Thyroid gland (tissue), 4 donors: Measurements from ENCODE around the gene PPP1R15A. TPM values are rescaled to one million over a fixed set of nuclear protein-coding genes. Genes with fewer than 3 reads are reported as not detected.

Experiments used
- DNase-seq, 2 donors: peaks; one replicate each; pipeline ENCODE4 v3.0.0-alpha.2; 2019
- H3K27ac ChIP-seq, 3 donors: fragments of 200-600 bp; sonication (generic); 1 replicate in 2 of 3; 2 replicates in 1 of 3; pipeline ENCODE4 v1.5.1; 2016 to 2019; ENCODE audit warnings: mild to moderate bottlenecking in 1 of 3, moderate library complexity in 1 of 3
- H3K27me3 ChIP-seq: fragments of 200-600 bp; sonication (generic); one replicate; pipeline ENCODE4 v1.5.1; 2019
- H3K36me3 ChIP-seq, 2 donors: fragments of 200-600 bp; sonication (generic); one replicate each; pipeline ENCODE4 v1.5.1; 2016 to 2019
- H3K4me1 ChIP-seq, 2 donors: fragments of 200-600 bp; sonication (generic); one replicate each; pipeline ENCODE4 v1.5.1; 2017 to 2019
- H3K4me3 ChIP-seq, 3 donors: fragments of 200-600 bp; sonication (generic); replicated peaks in 1 of 3; 1 replicate in 2 of 3; 2 replicates in 1 of 3; pipeline ENCODE4 v1.5.1; 2016; ENCODE audit warnings: mild to moderate bottlenecking in 1 of 3
- H3K9me3 ChIP-seq: fragments of 200-600 bp; sonication (generic); one replicate; pipeline ENCODE4 v1.5.1; 2017
- POLR2A ChIP-seq, 2 donors: fragments of 450-650 bp; IDR thresholded peaks; one replicate each; pipeline ENCODE4 v1.6.1; 2017; ENCODE audit warnings: antibody characterized with exemption in 2 of 2, mild to moderate bottlenecking in 2 of 2, moderate library complexity in 1 of 2
- WGBS, 2 donors: methylation state at CpG; one replicate each; pipeline ENCODE4 v1.1.5; 2017; 5-methylcytosine and 5-hydroxymethylcytosine counted together
- intact Hi-C: fragments of 100-400 bp; cut with DNase I; formaldehyde crosslinking; loops from one replicate; pipeline ENCODE4 v1.15.1; 2023
- total RNA-seq, 4 donors: library from RNA; depleted of rRNA; stranded (reverse); fragments of >200 nt; gene quantifications; one replicate each; pipeline ENCODE4 v1.2.3, GENCODE V29; 2016
- TF ChIP-seq, protein P1 (sequence below), 6 experiments: fragments of 200-600 bp in 3 of 6; fragments of 450-650 bp in 3 of 6; sonication (generic) in 3 of 6; IDR thresholded peaks; one replicate each; pipeline ENCODE4 v1.5.1; 2016 to 2019; ENCODE audit warnings: antibody characterized with exemption in 6 of 6, mild to moderate bottlenecking in 2 of 6, inconsistent platforms in 1 of 6, moderate library complexity in 1 of 6

Gene PPP1R15A
- total RNA-seq, 4 donors from 2014 or later = 18.7 to 31.7 (median 24.2) TPM

DNA sequence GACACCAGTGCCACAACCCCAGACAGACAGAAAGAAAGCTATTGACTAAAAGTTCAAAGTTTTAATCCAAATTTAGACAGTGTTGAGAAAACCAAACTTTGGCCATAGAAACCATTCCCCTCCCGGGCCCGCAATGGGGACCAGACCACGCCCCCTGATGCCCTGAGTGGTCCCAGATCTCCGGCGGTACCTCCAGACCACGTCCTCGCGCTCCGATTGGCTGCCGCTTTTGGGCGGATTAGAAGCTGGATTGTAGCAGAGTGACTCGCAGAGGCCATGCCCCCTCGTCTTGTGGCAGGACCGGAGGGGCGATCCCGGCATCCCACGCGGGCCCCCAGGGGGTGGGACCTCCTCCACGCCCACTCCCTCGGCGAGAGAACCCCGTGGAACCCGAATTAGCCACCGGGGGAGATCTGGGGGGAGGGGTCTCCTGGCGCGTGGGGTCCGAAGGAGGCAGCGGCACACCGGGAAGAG, 35.1 kb upstream of the PPP1R15A start:
- intact Hi-C loops = loop anchor here (2.0 to 10.0 kb wide), 2 partner anchors 42 to 192 kb away; partner anchors contain the start of gene CA11
- Histone ChIP-seq H3K9me3 (no peaks in the 10 kb centered on the region), H3K4me3 (no peak overlapping the region), H3K36me3 (no peaks in the 10 kb centered on the region), H3K4me1 (peaks cover 15 to 18% of the 10 kb centered on the region in 2 donors), H3K27ac (peak overlapping the region; percentile 28 to 92 (median 87)), H3K27me3 (no peaks in the 10 kb centered on the region)
- peak in 1 of 2 donors; percentile 68 for TF ChIP-seq POLR2A (IDR thresholded peaks at IDR 0.05)
- TF ChIP-seq, protein P1, sequence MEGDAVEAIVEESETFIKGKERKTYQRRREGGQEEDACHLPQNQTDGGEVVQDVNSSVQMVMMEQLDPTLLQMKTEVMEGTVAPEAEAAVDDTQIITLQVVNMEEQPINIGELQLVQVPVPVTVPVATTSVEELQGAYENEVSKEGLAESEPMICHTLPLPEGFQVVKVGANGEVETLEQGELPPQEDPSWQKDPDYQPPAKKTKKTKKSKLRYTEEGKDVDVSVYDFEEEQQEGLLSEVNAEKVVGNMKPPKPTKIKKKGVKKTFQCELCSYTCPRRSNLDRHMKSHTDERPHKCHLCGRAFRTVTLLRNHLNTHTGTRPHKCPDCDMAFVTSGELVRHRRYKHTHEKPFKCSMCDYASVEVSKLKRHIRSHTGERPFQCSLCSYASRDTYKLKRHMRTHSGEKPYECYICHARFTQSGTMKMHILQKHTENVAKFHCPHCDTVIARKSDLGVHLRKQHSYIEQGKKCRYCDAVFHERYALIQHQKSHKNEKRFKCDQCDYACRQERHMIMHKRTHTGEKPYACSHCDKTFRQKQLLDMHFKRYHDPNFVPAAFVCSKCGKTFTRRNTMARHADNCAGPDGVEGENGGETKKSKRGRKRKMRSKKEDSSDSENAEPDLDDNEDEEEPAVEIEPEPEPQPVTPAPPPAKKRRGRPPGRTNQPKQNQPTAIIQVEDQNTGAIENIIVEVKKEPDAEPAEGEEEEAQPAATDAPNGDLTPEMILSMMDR (IDR thresholded peaks at IDR 0.05) = no peak
- DNase-seq = peak; percentile 91 to 93
- WGBS, 2 donors = 13 to 40% methylated on average over 8 to 12 of the region's 29 CpGs

DNA sequence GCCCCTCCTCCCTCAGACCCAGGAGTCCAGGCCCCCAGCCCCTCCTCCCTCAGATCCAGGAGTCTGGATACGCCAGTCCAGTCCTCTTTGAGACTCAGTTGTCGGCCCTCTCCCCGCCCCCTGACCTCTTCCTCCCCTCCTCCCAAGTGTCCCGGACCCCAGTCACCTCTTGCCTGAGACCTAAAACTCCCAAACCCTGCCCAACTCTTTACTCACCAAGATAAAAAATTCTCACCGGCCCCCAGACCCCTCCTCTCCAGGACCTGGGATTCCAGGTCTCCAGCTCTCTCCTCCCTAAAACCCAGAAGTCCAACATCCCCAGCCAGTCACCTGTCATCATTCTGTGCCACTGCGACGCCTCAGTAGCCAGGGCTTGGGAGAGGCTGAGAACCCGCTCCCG, 34.5 kb upstream of the PPP1R15A start:
- no peak for DNase-seq

DNA sequence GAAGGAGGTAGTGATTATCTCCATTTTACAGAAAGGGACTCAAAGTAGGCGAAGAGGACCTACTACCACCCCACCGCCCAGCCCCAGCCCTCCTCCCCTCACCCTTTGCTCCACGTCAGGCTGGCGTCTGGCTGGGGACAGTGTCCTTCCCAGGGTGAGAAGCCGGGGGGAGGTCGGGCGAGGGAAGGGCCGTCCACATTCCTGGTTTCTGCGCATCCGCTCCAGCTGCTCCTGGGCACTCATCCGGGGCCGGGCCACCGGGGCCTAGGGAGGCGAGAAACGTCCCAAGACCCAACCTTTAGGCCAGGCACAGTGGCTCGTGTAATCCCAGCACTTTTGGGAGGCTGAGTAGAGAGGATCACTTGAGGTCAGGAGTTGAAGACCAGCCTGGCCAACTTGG, 31.2 kb upstream of the PPP1R15A start:
- 78 to 94% methylated on average over 4 to 9 of the region's 16 CpGs for WGBS, 2 donors

More for the DNA sequence above, 34.5 kb upstream of the PPP1R15A start:
- Histone ChIP-seq H3K27me3 (no peaks in the 10 kb centered on the region), H3K9me3 (no peaks in the 10 kb centered on the region), H3K27ac (peak overlapping the region in 1 of 3 donors; percentile 87), H3K36me3 (no peaks in the 10 kb centered on the region), H3K4me3 (no peak overlapping the region), H3K4me1 (peaks cover 15 to 18% of the 10 kb centered on the region in 2 donors)
- TF ChIP-seq, protein P1 (IDR thresholded peaks at IDR 0.05) = no peak
- 58 to 60% methylated on average over 9 of the region's 9 CpGs for WGBS, 2 donors
- intact Hi-C loops = loop anchor here (2.0 to 10.0 kb wide), 2 partner anchors 43 to 193 kb away; partner anchors contain the start of gene CA11

DNA sequence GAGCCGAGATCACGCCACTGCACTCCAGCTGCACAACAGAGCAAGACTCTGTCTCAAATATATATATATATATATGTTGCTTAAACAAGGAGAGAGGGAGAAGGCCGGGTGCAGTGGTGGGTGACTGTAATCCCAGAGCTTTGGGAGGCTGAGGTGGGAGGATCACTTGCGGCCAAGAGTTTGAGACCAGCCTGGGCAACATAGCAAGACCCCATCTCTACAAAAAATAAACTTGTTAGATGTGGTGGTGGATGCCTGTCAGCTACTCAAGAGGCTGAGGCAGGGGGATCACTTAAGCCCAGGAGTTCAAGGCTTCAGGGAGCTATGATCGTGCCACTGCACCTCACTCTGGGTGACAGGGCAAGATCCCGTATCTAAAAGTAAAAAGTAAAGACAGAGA, 30.6 kb upstream of the PPP1R15A start:
- Histone ChIP-seq H3K4me3 (no peak overlapping the region), H3K4me1 (peaks cover 3 to 8% of the 10 kb centered on the region in 2 donors), H3K27ac (no peak overlapping the region), H3K27me3 (no peaks in the 10 kb centered on the region), H3K9me3 (no peaks in the 10 kb centered on the region), H3K36me3 (peaks cover 0 to 5% of the 10 kb centered on the region in 2 donors)
- DNase-seq = no peak
- 92 to 94% methylated on average over 6 of the region's 6 CpGs for WGBS, 2 donors
- TF ChIP-seq, protein P1 (IDR thresholded peaks at IDR 0.05) = no peak
- no peak for TF ChIP-seq POLR2A (IDR thresholded peaks at IDR 0.05)
- intact Hi-C loops = no loop called here

More for the DNA sequence above, 31.2 kb upstream of the PPP1R15A start:
- no peak overlapping the region for H3K4me3 ChIP-seq
- H3K4me1 ChIP-seq = peaks cover 7 to 10% of the 10 kb centered on the region in 2 donors
- H3K27ac ChIP-seq = no peak overlapping the region
- H3K9me3 ChIP-seq = no peaks in the 10 kb centered on the region
- intact Hi-C loops = no loop called here
- H3K36me3 ChIP-seq = peaks cover 0 to 5% of the 10 kb centered on the region in 2 donors
- DNase-seq = no peak
- H3K27me3 ChIP-seq = no peaks in the 10 kb centered on the region
- no peak for TF ChIP-seq POLR2A (IDR thresholded peaks at IDR 0.05)
- TF ChIP-seq, protein P1 (IDR thresholded peaks at IDR 0.05) = no peak

DNA sequence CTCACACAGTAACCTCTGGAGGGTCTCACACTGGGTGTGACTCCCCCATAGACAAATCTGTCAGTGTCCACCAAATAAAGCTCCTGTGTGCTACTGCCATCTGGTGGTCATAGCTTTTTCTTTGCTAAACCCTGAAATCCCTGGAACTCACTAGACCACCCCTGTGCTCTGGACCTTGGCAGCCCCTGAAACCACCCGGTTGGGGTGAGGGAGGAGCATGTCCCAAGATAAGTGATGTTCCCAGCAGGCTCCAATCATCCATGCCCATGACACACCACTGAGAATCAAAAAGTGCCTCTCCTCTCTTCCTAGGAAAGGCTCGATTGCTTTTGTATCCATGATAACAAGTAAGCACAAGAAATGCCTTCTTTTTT, 29.4 kb upstream of the PPP1R15A start:
- WGBS, 2 donors = 41 to 42% methylated on average over 2 of the region's 2 CpGs
- intact Hi-C loops = no loop called here
- Histone ChIP-seq H3K27me3 (no peaks in the 10 kb centered on the region), H3K4me3 (no peak overlapping the region), H3K36me3 (peaks cover 0 to 5% of the 10 kb centered on the region in 2 donors), H3K4me1 (no peaks in the 10 kb centered on the region), H3K27ac (no peak overlapping the region), H3K9me3 (no peaks in the 10 kb centered on the region)
- no peak for TF ChIP-seq POLR2A (IDR thresholded peaks at IDR 0.05)
- TF ChIP-seq, protein P1 (IDR thresholded peaks at IDR 0.05) = peak; percentile 48 to 86 (median 72)
- peak; percentile 33 to 46 for DNase-seq
